ENCODE measurements around the gene PSMA7. TPM values are rescaled to one million over a fixed set of nuclear protein-coding genes. Genes with fewer than 3 reads are reported as not detected.

The PSMA7 gene
- total and polyA plus RNA-seq, 2 donors from 2014 or later: 190 to 315 TPM

- Histone ChIP-seq H3K36me3 (ENCODE audit: control insufficient read depth in 2 of 3, insufficient read depth in 3 of 3, low read length in 3 of 3) (no peaks in the 10 kb centered on the region), H3K27me3 (ENCODE audit: control insufficient read depth, insufficient read depth, low read length) (no peaks in the 10 kb centered on the region), H3K9ac (ENCODE audit: low read length in 3 of 3) (no peak overlapping the region), H3K4me3 (ENCODE audit: low read length in 3 of 3) (no peak overlapping the region), H3K27ac (ENCODE audit: low read depth in 2 of 2, low read length in 2 of 2) (no peak overlapping the region), H3K4me1 (ENCODE audit: control insufficient read depth in 2 of 3, insufficient read depth in 2 of 3, low read depth in 1 of 3, low read length in 3 of 3) (no peaks in the 10 kb centered on the region), H3K9me3 (ENCODE audit: control insufficient read depth in 2 of 3, insufficient read depth in 1 of 3, low read length in 3 of 3) (peaks cover 0 to 16% (median 4%) of the 10 kb centered on the region in 3 donors)
- DNase-seq: no peak
- intact Hi-C loops (cut with DNase I): no loop called here
- TF ChIP-seq CTCF (IDR thresholded peaks at IDR 0.05; ENCODE audit: borderline replicate concordance, extremely low read depth, insufficient read depth): no peak
- no peak for FAIRE-seq
These were observed 30.8 kb downstream of the PSMA7 start for GRCh38 chr20:62112368-62112767.

GRCh38 chr20:62111148-62111547 lies 32.0 kb downstream of the PSMA7 start:
- TF ChIP-seq CTCF (IDR thresholded peaks at IDR 0.05; ENCODE audit: borderline replicate concordance, extremely low read depth, insufficient read depth): no peak
- Histone ChIP-seq H3K27ac (ENCODE audit: low read depth in 2 of 2, low read length in 2 of 2) (no peak overlapping the region), H3K9me3 (ENCODE audit: control insufficient read depth in 2 of 3, insufficient read depth in 1 of 3, low read length in 3 of 3) (peaks cover 0 to 16% (median 4%) of the 10 kb centered on the region in 3 donors), H3K36me3 (ENCODE audit: control insufficient read depth in 2 of 3, insufficient read depth in 3 of 3, low read length in 3 of 3) (no peaks in the 10 kb centered on the region), H3K4me1 (ENCODE audit: control insufficient read depth in 2 of 3, insufficient read depth in 2 of 3, low read depth in 1 of 3, low read length in 3 of 3) (no peaks in the 10 kb centered on the region), H3K4me3 (ENCODE audit: low read length in 3 of 3) (no peak overlapping the region), H3K9ac (ENCODE audit: low read length in 3 of 3) (no peak overlapping the region), H3K27me3 (ENCODE audit: control insufficient read depth, insufficient read depth, low read length) (no peaks in the 10 kb centered on the region)
- intact Hi-C loops (cut with DNase I): no loop called here
- DNase-seq (no peak), FAIRE-seq (no peak)

- no peak for FAIRE-seq
- TF ChIP-seq CTCF (IDR thresholded peaks at IDR 0.05; ENCODE audit: borderline replicate concordance, extremely low read depth, insufficient read depth): no peak
- Histone ChIP-seq H3K36me3 (ENCODE audit: control insufficient read depth in 2 of 3, insufficient read depth in 3 of 3, low read length in 3 of 3) (no peaks in the 10 kb centered on the region), H3K27me3 (ENCODE audit: control insufficient read depth, insufficient read depth, low read length) (no peaks in the 10 kb centered on the region), H3K9me3 (ENCODE audit: control insufficient read depth in 2 of 3, insufficient read depth in 1 of 3, low read length in 3 of 3) (peaks cover 0 to 11% (median 4%) of the 10 kb centered on the region in 3 donors), H3K4me1 (ENCODE audit: control insufficient read depth in 2 of 3, insufficient read depth in 2 of 3, low read depth in 1 of 3, low read length in 3 of 3) (no peaks in the 10 kb centered on the region), H3K4me3 (ENCODE audit: low read length in 3 of 3) (no peak overlapping the region), H3K27ac (ENCODE audit: low read depth in 2 of 2, low read length in 2 of 2) (no peak overlapping the region), H3K9ac (ENCODE audit: low read length in 3 of 3) (no peak overlapping the region)
- no peak for DNase-seq
- intact Hi-C loops (cut with DNase I): no loop called here
These were observed 37.6 kb downstream of the PSMA7 start for GRCh38 chr20:62105592-62105991.

GRCh38 chr20:62104791-62105345 lies 38.3 kb downstream of the PSMA7 start:
- Histone ChIP-seq H3K4me1 (ENCODE audit: control insufficient read depth in 2 of 3, insufficient read depth in 2 of 3, low read depth in 1 of 3, low read length in 3 of 3) (no peaks in the 10 kb centered on the region), H3K27ac (ENCODE audit: low read depth in 2 of 2, low read length in 2 of 2) (no peak overlapping the region), H3K4me3 (ENCODE audit: low read length in 3 of 3) (no peak overlapping the region), H3K9me3 (ENCODE audit: control insufficient read depth in 2 of 3, insufficient read depth in 1 of 3, low read length in 3 of 3) (peaks cover 0 to 11% (median 4%) of the 10 kb centered on the region in 3 donors), H3K27me3 (ENCODE audit: control insufficient read depth, insufficient read depth, low read length) (no peaks in the 10 kb centered on the region), H3K36me3 (ENCODE audit: control insufficient read depth in 2 of 3, insufficient read depth in 3 of 3, low read length in 3 of 3) (no peaks in the 10 kb centered on the region), H3K9ac (ENCODE audit: low read length in 3 of 3) (no peak overlapping the region)
- FAIRE-seq (no peak), DNase-seq (peak in 2 of 5 donors; percentile 28 to 55)
- intact Hi-C loops (cut with DNase I): no loop called here
- no peak for TF ChIP-seq CTCF (IDR thresholded peaks at IDR 0.05; ENCODE audit: borderline replicate concordance, extremely low read depth, insufficient read depth)
